RWPE2 (cell line): ENCODE measurements around the gene SNRPA1.

Experiments used
- ATAC-seq: fragments of 200-7000 bp; cut with Tn5 transposase; 3 replicates; pipeline ENCODE4 v1.9.1; 2021; ENCODE audit warnings: low read depth
- DNase-seq: peaks from one replicate; pipeline ENCODE4 v3.0.0-alpha.2; 2020; ENCODE audit warnings: low spot score
- H3K27ac ChIP-seq: fragments of 450-650 bp; 2 replicates; pipeline ENCODE4 v1.5.1; 2017; ENCODE audit warnings: mild to moderate bottlenecking; ENCODE audit not compliant: poor library complexity, severe bottlenecking
- H3K27me3 ChIP-seq: fragments of 250-450 bp; sonication (Bioruptor Pico); 2 replicates; pipeline ENCODE4 v1.5.1; 2021; ENCODE audit warnings: mild to moderate bottlenecking, moderate library complexity; ENCODE audit not compliant: insufficient read depth, poor library complexity, severe bottlenecking
- H3K36me3 ChIP-seq: fragments of 250-450 bp; sonication (Bioruptor Pico); 2 replicates; pipeline ENCODE4 v1.5.1; 2020; ENCODE audit warnings: low read depth, mild to moderate bottlenecking, moderate library complexity
- H3K4me1 ChIP-seq: fragments of 250-450 bp; sonication (Bioruptor Pico); 2 replicates; pipeline ENCODE4 v1.5.1; 2021; ENCODE audit warnings: mild to moderate bottlenecking, moderate library complexity; ENCODE audit not compliant: insufficient read depth, poor library complexity, severe bottlenecking
- H3K4me3 ChIP-seq: fragments of 250-450 bp; sonication (Bioruptor Pico); 2 replicates; pipeline ENCODE4 v1.5.1; 2021; ENCODE audit warnings: mild to moderate bottlenecking, moderate library complexity; ENCODE audit not compliant: severe bottlenecking
- H3K9me3 ChIP-seq: fragments of 250-450 bp; sonication (Bioruptor Pico); 2 replicates; pipeline ENCODE4 v1.5.1; 2021; ENCODE audit warnings: mild to moderate bottlenecking, moderate library complexity; ENCODE audit not compliant: severe bottlenecking
- TF ChIP-seq, protein P1 (sequence below): fragments of 450-650 bp; IDR thresholded peaks from one replicate; pipeline ENCODE4 v1.5.1; 2017; ENCODE audit warnings: mild to moderate bottlenecking, moderate library complexity; ENCODE audit not compliant: poor library complexity, severe bottlenecking

SNRPA1 gene

DNA sequence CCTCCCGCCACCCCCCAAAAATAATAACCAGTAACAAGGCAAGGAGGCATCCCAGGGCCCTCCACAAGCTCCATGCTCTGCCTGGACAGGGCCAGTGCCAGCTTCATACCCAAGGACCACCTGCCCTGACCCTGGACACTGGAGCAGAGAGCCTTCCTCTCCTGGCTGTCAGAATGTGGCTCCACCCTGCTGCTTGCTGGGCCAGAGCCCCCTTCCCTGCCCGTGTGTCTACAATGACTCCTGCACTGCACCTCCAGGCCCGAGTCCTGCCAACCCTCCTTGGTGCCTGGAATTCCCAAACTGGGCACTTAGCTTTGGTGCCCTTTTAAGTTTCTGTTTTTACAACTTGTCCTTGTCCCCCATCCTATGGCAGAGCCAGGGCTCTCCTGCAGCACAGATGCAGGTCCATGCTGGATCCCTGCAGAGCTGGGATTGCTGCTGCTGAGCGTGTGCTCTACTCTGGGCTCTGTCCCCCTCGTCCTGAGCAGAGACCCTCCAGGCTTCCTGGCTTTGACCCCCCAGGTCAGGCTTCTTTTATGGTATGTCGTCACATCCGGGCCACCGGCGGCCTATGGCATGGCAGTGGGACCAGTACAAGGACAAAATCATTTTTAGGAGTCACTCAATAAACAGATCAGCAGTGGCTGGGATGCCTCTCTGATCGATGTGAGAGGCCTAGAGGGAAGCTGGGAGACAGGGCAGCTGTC lies 11.4 kb upstream of the SNRPA1 start:
- ATAC-seq (no peak), DNase-seq (peak; percentile 67)
- TF ChIP-seq, protein P1, sequence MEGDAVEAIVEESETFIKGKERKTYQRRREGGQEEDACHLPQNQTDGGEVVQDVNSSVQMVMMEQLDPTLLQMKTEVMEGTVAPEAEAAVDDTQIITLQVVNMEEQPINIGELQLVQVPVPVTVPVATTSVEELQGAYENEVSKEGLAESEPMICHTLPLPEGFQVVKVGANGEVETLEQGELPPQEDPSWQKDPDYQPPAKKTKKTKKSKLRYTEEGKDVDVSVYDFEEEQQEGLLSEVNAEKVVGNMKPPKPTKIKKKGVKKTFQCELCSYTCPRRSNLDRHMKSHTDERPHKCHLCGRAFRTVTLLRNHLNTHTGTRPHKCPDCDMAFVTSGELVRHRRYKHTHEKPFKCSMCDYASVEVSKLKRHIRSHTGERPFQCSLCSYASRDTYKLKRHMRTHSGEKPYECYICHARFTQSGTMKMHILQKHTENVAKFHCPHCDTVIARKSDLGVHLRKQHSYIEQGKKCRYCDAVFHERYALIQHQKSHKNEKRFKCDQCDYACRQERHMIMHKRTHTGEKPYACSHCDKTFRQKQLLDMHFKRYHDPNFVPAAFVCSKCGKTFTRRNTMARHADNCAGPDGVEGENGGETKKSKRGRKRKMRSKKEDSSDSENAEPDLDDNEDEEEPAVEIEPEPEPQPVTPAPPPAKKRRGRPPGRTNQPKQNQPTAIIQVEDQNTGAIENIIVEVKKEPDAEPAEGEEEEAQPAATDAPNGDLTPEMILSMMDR: no peak
- no peaks in the 10 kb centered on the region for H3K9me3 ChIP-seq
- no peaks in the 10 kb centered on the region for H3K4me1 ChIP-seq
- no peaks in the 10 kb centered on the region for H3K36me3 ChIP-seq
- H3K27me3 ChIP-seq: no peaks in the 10 kb centered on the region
- no peak overlapping the region for H3K4me3 ChIP-seq
- H3K27ac ChIP-seq: no peak overlapping the region

DNA sequence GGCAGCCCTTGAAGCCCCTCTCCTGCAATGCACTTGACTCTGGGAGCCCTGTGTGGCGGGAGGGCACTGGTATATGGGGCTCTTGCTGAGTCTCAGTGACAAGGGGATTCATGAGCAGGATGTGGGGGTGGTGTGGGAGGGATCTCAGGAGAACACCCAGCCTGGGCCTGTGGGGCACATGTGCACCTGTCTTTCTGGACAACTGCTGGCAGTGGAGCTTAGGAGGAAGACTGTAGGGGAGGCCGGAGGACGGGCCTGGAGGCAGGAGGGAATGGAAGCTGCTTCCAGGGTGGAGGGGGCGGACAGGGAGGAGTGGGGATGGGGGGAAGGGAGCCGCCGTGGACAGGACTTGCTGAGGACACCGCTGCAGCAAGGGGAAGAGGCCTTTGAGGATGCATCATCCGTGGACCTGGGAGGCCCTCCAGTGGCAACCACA lies 10.8 kb upstream of the SNRPA1 start:
- no peaks in the 10 kb centered on the region for H3K27me3 ChIP-seq
- no peaks in the 10 kb centered on the region for H3K36me3 ChIP-seq
- DNase-seq: peak; percentile 68
- no peaks in the 10 kb centered on the region for H3K4me1 ChIP-seq
- no peak overlapping the region for H3K4me3 ChIP-seq
- ATAC-seq: no peak
- no peaks in the 10 kb centered on the region for H3K9me3 ChIP-seq
- H3K27ac ChIP-seq: no peak overlapping the region
- TF ChIP-seq, protein P1: no peak

GRCh38 chr15:101303408-101303807 lies 8.4 kb upstream of the SNRPA1 start:
- no peaks in the 10 kb centered on the region for H3K27me3 ChIP-seq
- H3K9me3 ChIP-seq: no peaks in the 10 kb centered on the region
- DNase-seq: peak; percentile 19
- H3K36me3 ChIP-seq: no peaks in the 10 kb centered on the region
- H3K4me3 ChIP-seq: no peak overlapping the region
- H3K4me1 ChIP-seq: no peaks in the 10 kb centered on the region
- no peak overlapping the region for H3K27ac ChIP-seq
- TF ChIP-seq, protein P1: no peak
- no peak for ATAC-seq

GRCh38 chr15:101296418-101297405 lies 1.7 kb upstream of the SNRPA1 start:
- no peaks in the 10 kb centered on the region for H3K27me3 ChIP-seq
- H3K27ac ChIP-seq: peak overlapping the region; percentile 80
- H3K4me3 ChIP-seq: peak overlapping the region; percentile 84
- peaks cover 27% of the 10 kb centered on the region for H3K4me1 ChIP-seq
- ATAC-seq (peak; percentile 62), DNase-seq (peak; percentile 65)
- H3K9me3 ChIP-seq: no peaks in the 10 kb centered on the region
- TF ChIP-seq, protein P1: no peak
- peaks cover 19% of the 10 kb centered on the region for H3K36me3 ChIP-seq
